IMR-90 (cell line): ENCODE data around the gene TOE1. TPM values are rescaled to one million over a fixed set of nuclear protein-coding genes. Genes with fewer than 3 reads are reported as not detected.

Experiments
- ATAC-seq: fragments of 200-7000 bp; cut with Tn5 transposase; 2 replicates; pipeline ENCODE4 v1.9.1; 2020; ENCODE audit warnings: low read depth, mild to moderate bottlenecking, moderate library complexity
- BruUV-seq: library from RNA; stranded (reverse); fragments of 400-500 nt; replicated peaks from 2 replicates; lab custom pipeline; 2021; lab: Mats Ljungman, UMichigan
- CTCF ChIA-PET: fragments of 300-600 bp; formaldehyde crosslinking; extraction: SDS; loops from one replicate; lab custom pipeline; 2021; ENCODE audit warnings: antibody characterized with exemption; lab: Yijun Ruan, JAX
- POLR2A ChIA-PET: fragments of 300-600 bp; sonication (Branson Sonifier 250); formaldehyde crosslinking; loops from one replicate; lab custom pipeline; 2022; ENCODE audit warnings: antibody characterized with exemption; ENCODE audit not compliant: unreplicated experiment; lab: Charles Lee
- DNase-seq: peaks from one replicate; pipeline ENCODE4 v3.0.0; 2013
- H2AFZ ChIP-seq: replicated peaks from 2 replicates; pipeline ENCODE3; 2013; ENCODE audit warnings: low read length, mild to moderate bottlenecking; ENCODE audit not compliant: poor library complexity
- H2AK5ac ChIP-seq: 2 replicates; pipeline ENCODE4 v1.6.1; 2013; ENCODE audit warnings: low read depth, low read length, inconsistent platforms
- H2AK9ac ChIP-seq: replicated peaks from 2 replicates; pipeline ENCODE3; 2013; ENCODE audit warnings: mild to moderate bottlenecking, low read depth, low read length, moderate library complexity; ENCODE audit not compliant: poor library complexity
- H2BK120ac ChIP-seq: 2 replicates; pipeline ENCODE4 v1.6.1; 2013; ENCODE audit warnings: low read depth, low read length, inconsistent platforms
- H2BK15ac ChIP-seq: 3 replicates; pipeline ENCODE4 v1.6.1; 2013; ENCODE audit warnings: low read depth, low read length, inconsistent platforms
- H2BK20ac ChIP-seq: 2 replicates; pipeline ENCODE4 v1.6.1; 2013; ENCODE audit warnings: low read depth, mild to moderate bottlenecking, inconsistent platforms, low read length, moderate library complexity
- H2BK5ac ChIP-seq: 2 replicates; pipeline ENCODE4 v1.6.1; 2013; ENCODE audit warnings: mild to moderate bottlenecking, low read depth, low read length, inconsistent platforms; ENCODE audit not compliant: poor library complexity, severe bottlenecking
- H3K14ac ChIP-seq: replicated peaks from 2 replicates; pipeline ENCODE4 v1.6.1; 2013; ENCODE audit warnings: low read depth, low read length, inconsistent platforms
- H3K18ac ChIP-seq: 2 replicates; pipeline ENCODE4 v1.6.1; 2013; ENCODE audit warnings: low read depth, low read length, control low read depth
- H3K23ac ChIP-seq: 2 replicates; pipeline ENCODE4 v1.6.1; 2013; ENCODE audit warnings: low read depth, low read length, inconsistent platforms
- H3K27ac ChIP-seq: 2 replicates; pipeline ENCODE4 v1.5.1; 2013; ENCODE audit warnings: mild to moderate bottlenecking, control low read depth, low read length; ENCODE audit not compliant: insufficient read depth
- H3K27me3 ChIP-seq: 2 replicates; pipeline ENCODE4 v1.6.1; 2013; ENCODE audit warnings: low read length; ENCODE audit not compliant: control insufficient read depth, insufficient read depth
- H3K36me3 ChIP-seq: 2 replicates; pipeline ENCODE4 v1.6.1; 2013; ENCODE audit warnings: low read length, mixed read lengths; ENCODE audit not compliant: control insufficient read depth, insufficient read depth
- H3K4ac ChIP-seq: 2 replicates; pipeline ENCODE4 v1.6.1; 2013; ENCODE audit warnings: low read depth, low read length, inconsistent platforms
- H3K4me1 ChIP-seq: 2 replicates; pipeline ENCODE4 v1.6.1; 2013; ENCODE audit warnings: low read length, mixed read lengths; ENCODE audit not compliant: control insufficient read depth, insufficient read depth
- H3K4me2 ChIP-seq: 2 replicates; pipeline ENCODE4 v1.6.1; 2013; ENCODE audit warnings: low read depth, mild to moderate bottlenecking, control low read depth, low read length, moderate library complexity
- H3K4me3 ChIP-seq: 2 replicates; pipeline ENCODE4 v1.5.1; 2013; ENCODE audit warnings: low read depth, mild to moderate bottlenecking, control low read depth, low read length, moderate library complexity; ENCODE audit not compliant: insufficient read depth
- H3K56ac ChIP-seq: 2 replicates; pipeline ENCODE4 v1.6.1; 2013; ENCODE audit warnings: low read length, inconsistent platforms; ENCODE audit not compliant: insufficient read depth; ENCODE audit errors: extremely low read depth
- H3K79me1 ChIP-seq, 2 experiments: 2 replicates each; pipeline ENCODE4 v1.6.1; 2013; ENCODE audit warnings: low read length in 2 of 2, inconsistent platforms in 1 of 2, low read depth in 1 of 2
- H3K9ac ChIP-seq: 2 replicates; pipeline ENCODE4 v1.6.1; 2013; ENCODE audit warnings: low read depth, low read length, control low read depth
- H3K9me1 ChIP-seq: 2 replicates; pipeline ENCODE4 v1.6.1; 2013; ENCODE audit warnings: low read length, inconsistent platforms; ENCODE audit not compliant: insufficient read depth
- H3K9me3 ChIP-seq: 2 replicates; pipeline ENCODE4 v1.6.1; 2013; ENCODE audit warnings: low read length; ENCODE audit not compliant: control insufficient read depth, insufficient read depth
- H4K20me1 ChIP-seq: 2 replicates; pipeline ENCODE4 v1.6.1; 2013; ENCODE audit warnings: low read length, inconsistent platforms; ENCODE audit not compliant: insufficient read depth
- H4K5ac ChIP-seq: 2 replicates; pipeline ENCODE4 v1.6.1; 2013; ENCODE audit warnings: mild to moderate bottlenecking, low read depth, low read length, control low read depth
- H4K8ac ChIP-seq, 2 experiments: 2 replicates each; pipeline ENCODE4 v1.6.1; 2013; ENCODE audit warnings: low read depth in 2 of 2, low read length in 2 of 2, control low read depth in 1 of 2, inconsistent platforms in 1 of 2
- H4K91ac ChIP-seq: 2 replicates; pipeline ENCODE4 v1.6.1; 2013; ENCODE audit warnings: low read depth, low read length, inconsistent platforms; ENCODE audit not compliant: insufficient read depth
- BHLHE40 ChIP-seq: fragments of 150-350 bp; IDR thresholded peaks from 2 replicates; pipeline ENCODE4 v1.6.1; 2016; ENCODE audit warnings: mild to moderate bottlenecking, low read depth, low read length
- CEBPB ChIP-seq: IDR thresholded peaks from 2 replicates; pipeline ENCODE4 v1.6.1; 2012; ENCODE audit warnings: low read depth, low read length, improper control_type of control experiment
- CTCF ChIP-seq: conservative IDR thresholded peaks from 2 replicates; pipeline ENCODE4 v1.5.1; 2012; ENCODE audit warnings: mild to moderate bottlenecking, low read depth, low read length, improper control_type of control experiment
- MAZ ChIP-seq: IDR thresholded peaks from 2 replicates; pipeline ENCODE4 v1.6.1; 2012; ENCODE audit warnings: low read depth, mild to moderate bottlenecking, low read length, improper control_type of control experiment, moderate library complexity, borderline replicate concordance
- MXI1 ChIP-seq: IDR thresholded peaks from 2 replicates; pipeline ENCODE4 v1.6.1; 2012; ENCODE audit warnings: low read depth, mild to moderate bottlenecking, low read length, moderate library complexity, borderline replicate concordance
- POLR2A ChIP-seq: IDR thresholded peaks from 2 replicates; pipeline ENCODE4 v1.6.1; 2012; ENCODE audit warnings: mild to moderate bottlenecking, low read depth, low read length
- RAD21 ChIP-seq: IDR thresholded peaks from 2 replicates; pipeline ENCODE4 v1.6.1; 2012; ENCODE audit warnings: low read length, improper control_type of control experiment
- RCOR1 ChIP-seq: IDR thresholded peaks from 2 replicates; pipeline ENCODE4 v1.6.1; 2012; ENCODE audit warnings: mild to moderate bottlenecking, low read length, improper control_type of control experiment; ENCODE audit not compliant: insufficient replicate concordance
- RFX5 ChIP-seq: IDR thresholded peaks from 2 replicates; pipeline ENCODE4 v1.8.0; 2012; ENCODE audit warnings: low read depth, mild to moderate bottlenecking, low read length, moderate library complexity
- SMC3 ChIP-seq: fragments of 150-350 bp; IDR thresholded peaks from 2 replicates; pipeline ENCODE4 v1.6.1; 2016; ENCODE audit warnings: low read depth, mild to moderate bottlenecking, antibody characterized with exemption, low read length, moderate library complexity
- USF2 ChIP-seq: fragments of 150-350 bp; IDR thresholded peaks from 2 replicates; pipeline ENCODE4 v1.6.1; 2017; ENCODE audit warnings: mild to moderate bottlenecking, antibody characterized with exemption, low read length, low read depth
- WGBS, 2 experiments: methylation state at CpG; one replicate each; pipeline versions ENCODE4 v1.1.5 to v1.1.7; 2013; ENCODE audit warnings: missing lambda C conversion rate in 2 of 2; ENCODE audit not compliant: insufficient read length in 1 of 2; ENCODE audit errors: extremely low coverage in 2 of 2; 5-methylcytosine and 5-hydroxymethylcytosine counted together
- dilution Hi-C: fragments of 300-500 bp; cut with HindIII; formaldehyde crosslinking; loops from one replicate; pipeline ENCODE4 v1.14.3; 2018; ENCODE audit warnings: low sequenced_read_pairs; ENCODE audit not compliant: unreplicated experiment
- in situ Hi-C: fragments of 300-500 bp; cut with MboI; formaldehyde crosslinking; loops from 3 replicates; pipeline ENCODE4 v1.14.3; 2019; ENCODE audit warnings: low sequenced_read_pairs, inconsistent platforms, mixed read lengths
- intact Hi-C: fragments of 100-400 bp; cut with micrococcal nuclease; formaldehyde crosslinking; loops from 2 replicates; pipeline ENCODE4 v1.10.0; 2022
- polyA plus RNA-seq, 3 experiments: library from polyadenylated mRNA; depleted of rRNA; stranded (reverse); fragments of >200 nt; gene quantifications; 2 replicates each; pipeline ENCODE4 v1.2.3, GENCODE V29; 2012; ENCODE audit warnings: low replicate concordance in 1 of 3
- total RNA-seq: library from RNA; depleted of rRNA; stranded (reverse); fragments of >200 nt; gene quantifications from 2 replicates; pipeline ENCODE4 v1.2.3, GENCODE V29; 2012

The TOE1 gene
- total and polyA plus RNA-seq, 2 of the 4 experiments (the other 2 are of a cell fraction), result 15.5 to 18.6 TPM

DNA sequence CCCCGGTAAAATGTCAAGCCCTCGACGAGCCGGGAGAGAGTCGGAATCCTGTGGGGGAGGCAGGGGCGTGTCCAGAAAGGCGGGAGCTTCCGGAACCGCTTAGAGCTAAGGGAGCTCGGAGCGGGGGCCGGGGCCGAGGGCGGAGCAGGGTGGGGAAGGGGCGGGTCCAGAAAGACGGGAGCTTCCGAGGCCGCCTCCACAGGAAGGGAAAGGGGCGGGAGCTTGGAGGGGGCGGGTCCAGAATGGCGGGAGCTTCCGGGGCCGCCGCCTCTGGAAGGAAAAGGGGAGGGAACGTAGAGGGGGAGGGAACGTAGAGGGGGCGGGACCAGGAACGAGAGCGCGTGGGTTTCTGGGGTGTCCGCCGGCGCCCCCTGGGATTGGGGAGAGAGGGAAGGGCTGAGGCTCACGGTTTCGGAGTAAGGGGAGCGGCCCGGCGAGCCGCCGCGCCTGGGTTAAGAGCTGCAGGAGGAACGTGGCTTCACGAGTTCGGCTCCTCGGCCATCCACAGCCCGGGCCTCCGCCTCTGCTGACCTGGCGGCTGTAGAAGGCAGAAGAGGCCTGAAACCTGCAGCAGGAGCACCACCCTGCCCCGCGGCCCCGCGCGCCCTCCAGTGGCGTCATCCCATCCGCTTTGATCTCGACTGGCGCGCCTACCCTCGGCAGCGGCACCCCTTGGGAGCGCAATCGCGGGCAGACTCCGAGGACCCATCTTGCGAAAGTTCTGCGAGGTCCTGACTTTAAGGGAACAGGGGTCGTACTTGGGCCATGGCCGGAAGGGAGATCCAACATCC is 36.3 kb upstream of the TOE1 start:
- Histone ChIP-seq H4K20me1 (no peaks in the 10 kb centered on the region), H3K4ac (peak overlapping the region; percentile 99), H3K27ac (peak overlapping the region; percentile 86), H2BK5ac (peak overlapping the region; percentile 68), H3K23ac (peak overlapping the region; percentile 99), H3K9ac (peak overlapping the region; percentile 81), H2AFZ (peak overlapping the region; percentile 100), H2BK20ac (peak overlapping the region; percentile 55; the same call in 1 of the 2 replicates), H2BK120ac (peak overlapping the region; percentile 81; the same call in 1 of the 2 replicates), H3K4me3 (peak overlapping the region; percentile 76), H4K91ac (peak overlapping the region; percentile 84), H4K8ac (peak overlapping the region; percentile 97 to 98), H3K56ac (peak overlapping the region; percentile 83), H3K14ac (peak overlapping the region; percentile 99), H4K5ac (peak overlapping the region; percentile 95), H3K79me1 (peaks cover 0 to 11% of the 10 kb centered on the region in 2 experiments; a peak in 2 of 4 replicates), H3K36me3 (no peaks in the 10 kb centered on the region), H3K9me3 (no peaks in the 10 kb centered on the region), H3K4me1 (peaks cover 4% of the 10 kb centered on the region; the same call in 1 of the 2 replicates), H3K4me2 (peak overlapping the region; percentile 94), H3K18ac (peak overlapping the region; percentile 43), H2BK15ac (no peak overlapping the region), H2AK5ac (peak overlapping the region; percentile 93), H2AK9ac (peak overlapping the region; percentile 87), H3K9me1 (no peaks in the 10 kb centered on the region), H3K27me3 (no peaks in the 10 kb centered on the region)
- no TSS peak for BruUV-seq
- peak; percentile 68 for TF ChIP-seq CTCF
- TF ChIP-seq MAZ, result peak; percentile 90
- peak; percentile 71 for TF ChIP-seq CEBPB
- 0 out of 2 replicates have a peak, but pooled peaks have one; percentile 16 for TF ChIP-seq BHLHE40
- peak; percentile 72 for TF ChIP-seq POLR2A
- TF ChIP-seq MXI1, result peak; percentile 81; the same call in 1 of the 2 replicates
- TF ChIP-seq RAD21, result peak; percentile 72
- 0 out of 2 replicates have a peak, but pooled peaks have one; percentile 8 for TF ChIP-seq USF2
- TF ChIP-seq SMC3, result peak; percentile 59
- no peak for TF ChIP-seq RFX5
- no peak for TF ChIP-seq RCOR1
- ATAC-seq, result peak; percentile 96
- CTCF ChIA-PET, result interaction anchor here (0.6 to 7.2 kb wide), 9 partner anchors 12 to 416 kb away, joined by 3 to 53 read pairs (median 4); partner anchors contain the start of gene UROD
- dilution Hi-C loops (no loop called here), in situ Hi-C loops (loop anchor here (5.0 to 10.0 kb wide), 2 partner anchors 291 to 469 kb away; partner anchors contain the start of genes HECTD3 and UROD), intact Hi-C loops (loop anchor here (2.0 to 10.0 kb wide), 6 partner anchors 96 to 586 kb away; partner anchors contain the start of genes BTBD19, DYNLT4, PLK3 and RNU5D-1)
- POLR2A ChIA-PET, result interaction anchor here (0.6 to 1.1 kb wide), 8 partner anchors 89 to 944 kb away, joined by 3 to 7 read pairs (median 4); partner anchors contain the start of genes HECTD3, PLK3 and UROD
- WGBS, 2 experiments, result 0% methylated on average over 39 of the region's 68 CpGs; no CpG with 5 or more reads in 1 of the 2 experiments
- peak; percentile 96 for DNase-seq
